ENCODE results near the gene DPY30. TPM values are rescaled to one million over a fixed set of nuclear protein-coding genes. Genes with fewer than 3 reads are reported as not detected.

Gene DPY30
- 57.8 and 58.5 TPM in 2 replicates for total RNA-seq

GRCh38 chr2:32039447-32040219 lies at the start of gene DPY30:
TSS of gene DPY30 (minus strand) at chr2:32039805. CDS start at chr2:32039456, 349 bp downstream.

GRCh38 chr2:32063310-32064020 lies 23.9 kb upstream of the DPY30 start, which contains the start of gene SPAST:
TSS of gene SPAST (plus strand) at chr2:32063556. CDS start at chr2:32063832, 276 bp downstream.

GRCh38 chr2:32010670-32011484 lies 28.7 kb downstream of the DPY30 start, which contains the start of gene MEMO1:
TSS of gene MEMO1 (minus strand) at chr2:32011008. CDS start at chr2:32010247, 761 bp downstream.

Other genes starting within 250 kb of the DPY30 start
- gene MEMO1, start 28.8 kb downstream of the DPY30 start, total RNA-seq = 25.6 and 35.9 TPM in 2 replicates
- gene SPAST, start 23.8 kb upstream of the DPY30 start, total RNA-seq = 21.9 and 39.5 TPM in 2 replicates
- 11.8 and 26.9 TPM in 2 replicates for gene SLC30A6, start 126.1 kb upstream of the DPY30 start, total RNA-seq
- not detected in 2 replicates for gene NLRC4, start 225.1 kb upstream of the DPY30 start, total RNA-seq
- 9.1 and 21.0 TPM in 2 replicates for gene YIPF4, start 238.1 kb upstream of the DPY30 start, total RNA-seq

Data from bladder microvascular endothelial cell (primary cell).